SK-N-MC (cell line): ENCODE measurements around the gene IL11RA.

Experiments
- EZH2 ChIP-seq: fragments of 200-600 bp; sonication (generic); IDR thresholded peaks from one replicate; pipeline ENCODE4 v1.6.1; 2017; ENCODE audit warnings: antibody characterized with exemption
- POLR2AphosphoS5 ChIP-seq: IDR thresholded peaks from 2 replicates; pipeline ENCODE4 v1.6.1; 2012; ENCODE audit warnings: mild to moderate bottlenecking, low read depth, low read length, borderline replicate concordance

DNA sequence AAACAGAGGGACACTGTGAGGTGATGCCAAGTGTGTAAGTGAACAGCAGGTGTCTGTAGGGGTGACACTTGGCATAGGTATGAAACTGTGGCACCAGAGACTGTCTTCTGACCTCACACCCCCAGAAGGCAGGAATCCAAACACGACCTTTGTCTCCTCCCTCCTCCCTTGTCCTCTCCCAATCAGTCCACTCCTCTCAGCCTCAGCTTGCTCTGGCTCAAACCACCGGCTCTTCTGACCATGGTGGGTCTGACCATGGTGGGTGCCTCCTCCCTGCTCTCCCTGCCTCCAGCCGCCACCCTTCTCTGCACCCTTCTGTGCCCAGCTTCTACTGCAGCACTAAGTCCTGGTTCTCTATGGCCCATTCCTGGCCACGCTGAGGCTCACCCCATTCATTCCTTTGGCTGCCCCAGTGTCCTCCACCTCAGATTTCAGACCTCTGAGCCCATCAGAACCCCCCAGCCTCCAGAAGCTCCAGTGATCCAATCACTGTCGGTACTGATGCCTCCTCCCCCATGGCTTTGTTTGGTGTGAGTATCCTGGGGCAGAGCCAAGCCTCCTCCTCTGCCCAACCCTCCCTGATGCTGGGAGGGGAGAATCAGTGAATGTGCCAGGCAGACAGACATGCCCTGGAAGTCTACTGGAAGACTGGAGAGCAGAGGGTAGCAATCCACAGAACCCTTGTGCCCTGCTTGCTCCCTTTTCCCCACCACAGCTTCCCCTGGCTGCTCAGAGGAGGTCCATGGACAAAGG is 21.4 kb upstream of the IL11RA start:
- TF ChIP-seq POLR2AphosphoS5 (no peak), EZH2 (no peak)
